Subcutaneous adipose tissue (tissue), 4 donors: Measurements from ENCODE around the gene CSMD2. TPM values are rescaled to one million over a fixed set of nuclear protein-coding genes. Genes with fewer than 3 reads are reported as not detected.

Source experiments
- CTCF ChIP-seq: fragments of 450-650 bp; IDR thresholded peaks from one replicate; pipeline ENCODE4 v1.5.1; 2016; ENCODE audit warnings: low read depth, mild to moderate bottlenecking, control low read depth, antibody characterized with exemption, moderate library complexity
- total RNA-seq, 4 donors: library from RNA; depleted of rRNA; stranded (reverse); fragments of >200 nt; gene quantifications; one replicate each; pipeline ENCODE4 v1.1.0, GENCODE V29; 2016

Gene CSMD2
- total RNA-seq, 4 donors from 2014 or later = 0.38 to 4.4 (median 1.00) TPM

GRCh38 chr1:33626801-33627200, 538.2 kb downstream of the CSMD2 start:
- TF ChIP-seq CTCF = no peak

- no peak for TF ChIP-seq CTCF
These were observed 539.8 kb downstream of the CSMD2 start for GRCh38 chr1:33624991-33625870.

GRCh38 chr1:33624261-33624990, 540.6 kb downstream of the CSMD2 start:
- no peak for TF ChIP-seq CTCF

GRCh38 chr1:33623811-33624210, 541.2 kb downstream of the CSMD2 start:
- no peak for TF ChIP-seq CTCF

- TF ChIP-seq CTCF = no peak
These were observed 542.3 kb downstream of the CSMD2 start for GRCh38 chr1:33622757-33623156.

- TF ChIP-seq CTCF = no peak
These were observed 546.4 kb downstream of the CSMD2 start for GRCh38 chr1:33618636-33619035.

GRCh38 chr1:33617451-33617850, 547.6 kb downstream of the CSMD2 start:
- TF ChIP-seq CTCF = no peak
